H9 (cell line): ENCODE results near the gene CACNA1D. TPM values are rescaled to one million over a fixed set of nuclear protein-coding genes. Genes with fewer than 3 reads are reported as not detected.

ENCODE experiments used
- DNase-seq: peaks from one replicate; pipeline ENCODE4 v3.0.0-alpha.2; 2017
- H2AFZ ChIP-seq: one replicate; pipeline ENCODE4 v1.6.1; 2013; ENCODE audit warnings: mild to moderate bottlenecking, low read length, control low read depth, moderate library complexity
- H2AK5ac ChIP-seq: 2 replicates; pipeline ENCODE4 v1.6.1; 2013; ENCODE audit warnings: low read length, control low read depth, mixed read lengths; ENCODE audit not compliant: insufficient read length
- H2BK120ac ChIP-seq: one replicate; pipeline ENCODE4 v1.6.1; 2013; ENCODE audit warnings: low read depth, mild to moderate bottlenecking, low read length, control low read depth, inconsistent platforms; ENCODE audit not compliant: poor library complexity, severe bottlenecking
- H2BK12ac ChIP-seq: 2 replicates; pipeline ENCODE4 v1.6.1; 2013; ENCODE audit warnings: low read length, control low read depth, mixed read lengths, low read depth; ENCODE audit not compliant: insufficient read length
- H2BK15ac ChIP-seq: 2 replicates; pipeline ENCODE4 v1.6.1; 2013; ENCODE audit warnings: low read depth, low read length, control low read depth
- H2BK20ac ChIP-seq: one replicate; pipeline ENCODE4 v1.6.1; 2013; ENCODE audit warnings: low read depth, mild to moderate bottlenecking, low read length, control low read depth, inconsistent platforms; ENCODE audit not compliant: poor library complexity, severe bottlenecking
- H2BK5ac ChIP-seq: 2 replicates; pipeline ENCODE4 v1.6.1; 2013; ENCODE audit warnings: low read length, control low read depth, mixed read lengths; ENCODE audit not compliant: insufficient read length
- H3K14ac ChIP-seq: 2 replicates; pipeline ENCODE4 v1.6.1; 2013; ENCODE audit warnings: low read length, control low read depth; ENCODE audit not compliant: insufficient read depth
- H3K18ac ChIP-seq: 2 replicates; pipeline ENCODE4 v1.6.1; 2013; ENCODE audit warnings: low read depth, mild to moderate bottlenecking, mixed read lengths, low read length, control low read depth; ENCODE audit not compliant: insufficient read length
- H3K23ac ChIP-seq: 2 replicates; pipeline ENCODE4 v1.6.1; 2013; ENCODE audit warnings: low read length, control low read depth, mixed read lengths, low read depth; ENCODE audit not compliant: insufficient read length
- H3K23me2 ChIP-seq: 2 replicates; pipeline ENCODE4 v1.6.1; 2013; ENCODE audit warnings: low read depth, mild to moderate bottlenecking, mixed read lengths, low read length, control low read depth; ENCODE audit not compliant: insufficient read length, poor library complexity, severe bottlenecking
- H3K27ac ChIP-seq: 2 replicates; pipeline ENCODE4 v1.5.1; 2013; ENCODE audit warnings: low read length, control low read depth, mixed read lengths, low read depth; ENCODE audit not compliant: insufficient read length
- H3K27me3 ChIP-seq: 2 replicates; pipeline ENCODE4 v1.6.1; 2013; ENCODE audit warnings: low read length, control low read depth, inconsistent platforms; ENCODE audit not compliant: insufficient read depth
- H3K4ac ChIP-seq: 2 replicates; pipeline ENCODE4 v1.6.1; 2013; ENCODE audit warnings: low read depth, mild to moderate bottlenecking, control low read depth, inconsistent platforms, low read length, moderate library complexity
- H3K4me1 ChIP-seq: 2 replicates; pipeline ENCODE4 v1.6.1; 2013; ENCODE audit warnings: low read length, control low read depth, inconsistent platforms; ENCODE audit not compliant: insufficient read depth
- H3K4me2 ChIP-seq: 2 replicates; pipeline ENCODE4 v1.6.1; 2013; ENCODE audit warnings: low read length, control low read depth, mixed read lengths; ENCODE audit not compliant: insufficient read length, insufficient read depth
- H3K56ac ChIP-seq: 2 replicates; pipeline ENCODE4 v1.6.1; 2013; ENCODE audit warnings: low read depth, mild to moderate bottlenecking, mixed read lengths, low read length, control low read depth; ENCODE audit not compliant: insufficient read length
- H3K79me1 ChIP-seq: 2 replicates; pipeline ENCODE4 v1.6.1; 2013; ENCODE audit warnings: low read depth, mild to moderate bottlenecking, moderate library complexity, low read length, control low read depth, inconsistent platforms; ENCODE audit not compliant: insufficient read depth, poor library complexity, severe bottlenecking
- H3K79me2 ChIP-seq: 2 replicates; pipeline ENCODE4 v1.6.1; 2013; ENCODE audit warnings: low read length, control low read depth, inconsistent platforms; ENCODE audit not compliant: insufficient read depth
- H3K9ac ChIP-seq: 2 replicates; pipeline ENCODE4 v1.6.1; 2013; ENCODE audit warnings: low read length, control low read depth, mixed read lengths; ENCODE audit not compliant: insufficient read length; ENCODE audit errors: extremely low read depth
- H3K9me3 ChIP-seq: one replicate; pipeline ENCODE4 v1.6.1; 2013; ENCODE audit warnings: low read depth, low read length, inconsistent platforms; ENCODE audit not compliant: control insufficient read depth
- H3T11ph ChIP-seq: one replicate; pipeline ENCODE4 v1.6.1; 2013; ENCODE audit warnings: mild to moderate bottlenecking, low read length, control low read depth, inconsistent platforms
- H4K20me1 ChIP-seq: one replicate; pipeline ENCODE4 v1.6.1; 2013; ENCODE audit not compliant: control insufficient read depth, insufficient read length, insufficient read depth
- H4K5ac ChIP-seq: 2 replicates; pipeline ENCODE4 v1.6.1; 2013; ENCODE audit warnings: low read depth, mild to moderate bottlenecking, mixed read lengths, low read length, control low read depth; ENCODE audit not compliant: insufficient read length
- H4K8ac ChIP-seq: replicated peaks from 2 replicates; pipeline ENCODE4 v1.6.1; 2013; ENCODE audit warnings: low read length, control low read depth, mixed read lengths, low read depth; ENCODE audit not compliant: insufficient read length
- H4K91ac ChIP-seq: 2 replicates; pipeline ENCODE4 v1.6.1; 2013; ENCODE audit warnings: low read depth, mild to moderate bottlenecking, moderate library complexity, mixed read lengths, low read length, control low read depth; ENCODE audit not compliant: insufficient read length
- H3K27ac Mint-ChIP-seq, 3 experiments: 2 replicates in 2 of 3; 3 replicates in 1 of 3; pipeline ENCODE4 v1.8.0; 2020 to 2021; ENCODE audit warnings: mixed read lengths in 3 of 3, mild to moderate bottlenecking in 1 of 3, moderate library complexity in 1 of 3
- H3K27me3 Mint-ChIP-seq: 2 replicates; pipeline ENCODE4 v1.8.0; 2021; ENCODE audit warnings: low read depth, mild to moderate bottlenecking, moderate library complexity, mixed read lengths
- H3K36me3 Mint-ChIP-seq, 3 experiments: 2 replicates in 2 of 3; 3 replicates in 1 of 3; pipeline ENCODE4 v1.8.0; 2020 to 2021; ENCODE audit warnings: low read depth in 3 of 3, mixed read lengths in 3 of 3; ENCODE audit not compliant: insufficient read depth in 1 of 3
- H3K4me1 Mint-ChIP-seq, 2 experiments: 2 replicates each; pipeline ENCODE4 v1.8.0; 2020; ENCODE audit warnings: mixed read lengths in 2 of 2
- H3K4me3 Mint-ChIP-seq, 2 experiments: 2 replicates in 1 of 2; 3 replicates in 1 of 2; pipeline ENCODE4 v1.8.0; 2020 to 2021; ENCODE audit warnings: mild to moderate bottlenecking in 2 of 2, mixed read lengths in 2 of 2, moderate library complexity in 1 of 2
- H3K9me3 Mint-ChIP-seq, 2 experiments: 2 replicates in 1 of 2; 3 replicates in 1 of 2; pipeline ENCODE4 v1.8.0; 2020; ENCODE audit warnings: mild to moderate bottlenecking in 2 of 2, mixed read lengths in 2 of 2, moderate library complexity in 1 of 2
- total RNA-seq: library from RNA; stranded (reverse); gene quantifications from 2 replicates; pipeline ENCODE4 v1.2.1, GENCODE V29; 2021
- TF ChIP-seq, protein P1 (sequence below): fragments of 200-600 bp; sonication (generic); conservative IDR thresholded peaks from 3 replicates; pipeline ENCODE4 v1.8.0; 2021; ENCODE audit warnings: antibody characterized with exemption, mild to moderate bottlenecking

Gene CACNA1D
- total RNA-seq, 1 experiment from 2014 or later, result 3.5 TPM

- Mint-ChIP-seq H3K4me3 (no peak overlapping the region), H3K4me1 (no peaks in the 10 kb centered on the region; a peak in 1 of 4 replicates), H3K9me3 (no peaks in the 10 kb centered on the region), H3K27me3 (peaks cover 4% of the 10 kb centered on the region; the same call in 1 of the 2 replicates), H3K36me3 (no peaks in the 10 kb centered on the region; a peak in 1 of 7 replicates), H3K27ac (no peak overlapping the region)
- no peak overlapping the region for H2BK12ac ChIP-seq
- TF ChIP-seq, protein P1, sequence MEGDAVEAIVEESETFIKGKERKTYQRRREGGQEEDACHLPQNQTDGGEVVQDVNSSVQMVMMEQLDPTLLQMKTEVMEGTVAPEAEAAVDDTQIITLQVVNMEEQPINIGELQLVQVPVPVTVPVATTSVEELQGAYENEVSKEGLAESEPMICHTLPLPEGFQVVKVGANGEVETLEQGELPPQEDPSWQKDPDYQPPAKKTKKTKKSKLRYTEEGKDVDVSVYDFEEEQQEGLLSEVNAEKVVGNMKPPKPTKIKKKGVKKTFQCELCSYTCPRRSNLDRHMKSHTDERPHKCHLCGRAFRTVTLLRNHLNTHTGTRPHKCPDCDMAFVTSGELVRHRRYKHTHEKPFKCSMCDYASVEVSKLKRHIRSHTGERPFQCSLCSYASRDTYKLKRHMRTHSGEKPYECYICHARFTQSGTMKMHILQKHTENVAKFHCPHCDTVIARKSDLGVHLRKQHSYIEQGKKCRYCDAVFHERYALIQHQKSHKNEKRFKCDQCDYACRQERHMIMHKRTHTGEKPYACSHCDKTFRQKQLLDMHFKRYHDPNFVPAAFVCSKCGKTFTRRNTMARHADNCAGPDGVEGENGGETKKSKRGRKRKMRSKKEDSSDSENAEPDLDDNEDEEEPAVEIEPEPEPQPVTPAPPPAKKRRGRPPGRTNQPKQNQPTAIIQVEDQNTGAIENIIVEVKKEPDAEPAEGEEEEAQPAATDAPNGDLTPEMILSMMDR, result no peak
- H3K23ac ChIP-seq, result no peak overlapping the region
- no peak overlapping the region for H4K5ac ChIP-seq
- no peaks in the 10 kb centered on the region for H3K79me1 ChIP-seq
- H4K20me1 ChIP-seq, result no peaks in the 10 kb centered on the region
- H3K23me2 ChIP-seq, result no peaks in the 10 kb centered on the region
- no peak overlapping the region for H3T11ph ChIP-seq
- H3K18ac ChIP-seq, result no peak overlapping the region
- H3K4me1 ChIP-seq, result no peaks in the 10 kb centered on the region
- H3K9me3 ChIP-seq, result no peaks in the 10 kb centered on the region
- no peaks in the 10 kb centered on the region for H3K27me3 ChIP-seq
- H3K27ac ChIP-seq, result no peak overlapping the region
- H3K14ac ChIP-seq, result no peak overlapping the region
- no peak overlapping the region for H4K8ac ChIP-seq
- no peak overlapping the region for H3K56ac ChIP-seq
- no peak overlapping the region for H2BK120ac ChIP-seq
- H2AK5ac ChIP-seq, result no peak overlapping the region
- H4K91ac ChIP-seq, result no peak overlapping the region
- no peak overlapping the region for H3K9ac ChIP-seq
- H3K79me2 ChIP-seq, result no peaks in the 10 kb centered on the region
- DNase-seq, result no peak
- no peak overlapping the region for H2AFZ ChIP-seq
- no peak overlapping the region for H3K4ac ChIP-seq
- no peak overlapping the region for H3K4me2 ChIP-seq
- no peak overlapping the region for H2BK5ac ChIP-seq
- H2BK15ac ChIP-seq, result no peak overlapping the region
- no peak overlapping the region for H2BK20ac ChIP-seq
These were observed 234.2 kb downstream of the CACNA1D start for GRCh38 chr3:53728606-53729005.
